ENCODE results near the gene DNAAF5.
A peak's percentile ranks its signal among the peaks of the same experiment; 100 is the strongest.

The DNAAF5 gene

GRCh38 chr7:732556-732955 is 6.1 kb downstream of the DNAAF5 start:
- DNase-seq = no peak
- Histone ChIP-seq H3K4me1 (peaks cover 0 to 12% (median 8%) of the 10 kb centered on the region in 4 donors), H3K9me3 (peaks cover 0 to 12% (median 0%) of the 10 kb centered on the region in 3 donors), H3K36me3 (peaks cover 12 to 59% (median 16%) of the 10 kb centered on the region in 3 donors), H3K4me3 (no peak overlapping the region), H3K27me3 (no peaks in the 10 kb centered on the region), H3K27ac (no peak overlapping the region)
- no peak for TF ChIP-seq CTCF (IDR thresholded peaks at IDR 0.05)
- intact Hi-C loops (cut with DNase I; ENCODE audit: low total_unique reads) = no loop called here

- Histone ChIP-seq H3K4me3 (no peak overlapping the region), H3K36me3 (peaks cover 12 to 58% (median 16%) of the 10 kb centered on the region in 3 donors), H3K4me1 (no peaks in the 10 kb centered on the region), H3K27me3 (no peaks in the 10 kb centered on the region), H3K9me3 (peaks cover 0 to 12% (median 0%) of the 10 kb centered on the region in 3 donors), H3K27ac (no peak overlapping the region)
- intact Hi-C loops (cut with DNase I; ENCODE audit: low total_unique reads) = no loop called here
- no peak for TF ChIP-seq CTCF (IDR thresholded peaks at IDR 0.05)
- no peak for DNase-seq
Observed at GRCh38 chr7:734214-734613, 7.7 kb downstream of the DNAAF5 start.

- H3K27me3 ChIP-seq = no peaks in the 10 kb centered on the region
- TF ChIP-seq CTCF (IDR thresholded peaks at IDR 0.05) = no peak
- DNase-seq = no peak
- no peak overlapping the region for H3K27ac ChIP-seq
- no peaks in the 10 kb centered on the region for H3K4me1 ChIP-seq
- H3K4me3 ChIP-seq = no peak overlapping the region
- intact Hi-C loops (cut with DNase I; ENCODE audit: low total_unique reads) = no loop called here
- peaks cover 0 to 12% (median 0%) of the 10 kb centered on the region in 3 donors for H3K9me3 ChIP-seq
- H3K36me3 ChIP-seq = peaks cover 12 to 58% (median 18%) of the 10 kb centered on the region in 3 donors
Observed at GRCh38 chr7:734808-735207, 8.3 kb downstream of the DNAAF5 start.

- intact Hi-C loops (cut with DNase I; ENCODE audit: low total_unique reads) = no loop called here
- no peak for DNase-seq
Observed at GRCh38 chr7:738241-738640, 11.7 kb downstream of the DNAAF5 start.

GRCh38 chr7:738723-739454 is 12.4 kb downstream of the DNAAF5 start:
- H3K27ac ChIP-seq = no peak overlapping the region
- no peak overlapping the region for H3K4me3 ChIP-seq
- no peak for TF ChIP-seq CTCF (IDR thresholded peaks at IDR 0.05)
- DNase-seq = peak in 1 of 2 donors; percentile 57
- peaks cover 19 to 57% (median 36%) of the 10 kb centered on the region in 3 donors for H3K36me3 ChIP-seq
- H3K9me3 ChIP-seq = peaks cover 0 to 8% (median 0%) of the 10 kb centered on the region in 3 donors
- intact Hi-C loops (cut with DNase I; ENCODE audit: low total_unique reads) = no loop called here
- no peaks in the 10 kb centered on the region for H3K27me3 ChIP-seq
- no peaks in the 10 kb centered on the region for H3K4me1 ChIP-seq

More at GRCh38 chr7:738241-738640, 11.7 kb downstream of the DNAAF5 start:
- no peaks in the 10 kb centered on the region for H3K4me1 ChIP-seq
- no peak overlapping the region for H3K27ac ChIP-seq
- TF ChIP-seq CTCF (IDR thresholded peaks at IDR 0.05) = no peak
- peaks cover 25 to 59% (median 41%) of the 10 kb centered on the region in 3 donors for H3K36me3 ChIP-seq
- peaks cover 0 to 12% (median 0%) of the 10 kb centered on the region in 3 donors for H3K9me3 ChIP-seq
- no peaks in the 10 kb centered on the region for H3K27me3 ChIP-seq
- no peak overlapping the region for H3K4me3 ChIP-seq
